Activated CD4-positive, alpha-beta T cell treated with anti-CD3 and anti-CD28 coated beads, Interleukin-2, amount 50 U/mL, for 4 hours (primary cell): Measurements from ENCODE around the gene PLPP7.
A peak's percentile ranks its signal among the peaks of the same experiment; 100 is the strongest.
"Not testable (repeated sequence)": the region's sequence is repeated elsewhere in the genome, so short reads cannot be mapped to it uniquely, and the experiment has no call there.

ENCODE experiments used
- DNase-seq, 2 experiments: peaks; one replicate each; pipeline ENCODE4 v3.0.0-alpha.2; 2020

PLPP7 gene

GRCh38 chr9:131337131-131337848 lies 47.8 kb downstream of the PLPP7 start:
- DNase-seq: no peak

GRCh38 chr9:131339212-131339611 lies 49.7 kb downstream of the PLPP7 start:
- not testable (repeated sequence) for DNase-seq

- not testable (repeated sequence) for DNase-seq
These were observed 55.5 kb downstream of the PLPP7 start for GRCh38 chr9:131344931-131345535.

GRCh38 chr9:131346559-131346958 lies 57.0 kb downstream of the PLPP7 start:
- no peak for DNase-seq

- no peak for DNase-seq
These were observed 58.0 kb downstream of the PLPP7 start for GRCh38 chr9:131347376-131348020.

GRCh38 chr9:131348631-131349521 lies 59.4 kb downstream of the PLPP7 start:
- no peak for DNase-seq

- no peak for DNase-seq
These were observed 60.0 kb downstream of the PLPP7 start for GRCh38 chr9:131349522-131349880.

- peak; percentile 83 to 89 for DNase-seq
These were observed 60.5 kb downstream of the PLPP7 start for GRCh38 chr9:131349881-131350563.

- not testable (repeated sequence) for DNase-seq
These were observed 67.0 kb downstream of the PLPP7 start for GRCh38 chr9:131356479-131356878.

- no peak for DNase-seq
These were observed 69.0 kb downstream of the PLPP7 start for GRCh38 chr9:131358556-131358955.
